ENCODE data around the gene RASAL2.

GRCh38 chr1:178237121-178237520 is 143.2 kb downstream of the RASAL2 start:
- TF ChIP-seq EZH2phosphoT487 (conservative IDR thresholded peaks at IDR 0.05; ENCODE audit: low read length), result no peak
- no peak for TF ChIP-seq CTCF (IDR thresholded peaks at IDR 0.05; ENCODE audit: insufficient read depth, low read length, poor library complexity, severe bottlenecking)
